ENCODE data around the gene CEACAM16.
A peak's percentile ranks its signal among the peaks of the same experiment; 100 is the strongest.

CEACAM16 gene

GRCh38 chr19:44747739-44748425 lies 48.9 kb downstream of the CEACAM16 start:
- peak; percentile 55 for DNase-seq

- DNase-seq, result peak; percentile 92
These were observed 49.7 kb downstream of the CEACAM16 start, which contains the start of gene BCL3 for GRCh38 chr19:44748426-44749254. Gene BCL3 (plus strand): TSS chr19:44748708. CDS start chr19:44748791, 83 bp downstream.

- DNase-seq, result no peak
These were observed 50.3 kb downstream of the CEACAM16 start for GRCh38 chr19:44749292-44749691.

- no peak for DNase-seq
These were observed 51.0 kb downstream of the CEACAM16 start for GRCh38 chr19:44749994-44750393.

- DNase-seq, result no peak
These were observed 53.3 kb downstream of the CEACAM16 start for GRCh38 chr19:44752123-44752815.

- peak; percentile 97 for DNase-seq
These were observed 54.1 kb downstream of the CEACAM16 start for GRCh38 chr19:44752816-44753625.

- DNase-seq, result no peak
These were observed 54.6 kb downstream of the CEACAM16 start for GRCh38 chr19:44753626-44753931.

- peak; percentile 90 for DNase-seq
These were observed 55.2 kb downstream of the CEACAM16 start for GRCh38 chr19:44753932-44754749.

GRCh38 chr19:44754750-44755080 lies 55.8 kb downstream of the CEACAM16 start:
- no peak for DNase-seq

GRCh38 chr19:44755219-44755618 lies 56.3 kb downstream of the CEACAM16 start:
- no peak for DNase-seq

- no peak for DNase-seq
These were observed 57.2 kb downstream of the CEACAM16 start for GRCh38 chr19:44756089-44756562.

- no peak for DNase-seq
These were observed 58.2 kb downstream of the CEACAM16 start for GRCh38 chr19:44757057-44757734.

- DNase-seq, result no peak
These were observed 59.0 kb downstream of the CEACAM16 start for GRCh38 chr19:44757735-44758505.

- no peak for DNase-seq
These were observed 59.6 kb downstream of the CEACAM16 start for GRCh38 chr19:44758596-44758995.

- DNase-seq, result no peak
These were observed 60.3 kb downstream of the CEACAM16 start for GRCh38 chr19:44759083-44759804.
